CD4-positive, alpha-beta T cell (primary cell): ENCODE measurements around the gene EPHA4. TPM values are rescaled to one million over a fixed set of nuclear protein-coding genes. Genes with fewer than 3 reads are reported as not detected.
A peak's percentile ranks its signal among the peaks of the same experiment; 100 is the strongest.

Experiments used
- ATAC-seq: fragments of 200-7000 bp; cut with Tn5 transposase; one replicate; pipeline ENCODE4 v1.10.0; 2022; ENCODE audit warnings: mild to moderate bottlenecking; ENCODE audit not compliant: poor library complexity
- CTCF ChIA-PET: fragments of 350-600 bp; sonication (Branson Sonifier 250); formaldehyde crosslinking; loops from one replicate; lab custom pipeline; 2021; ENCODE audit warnings: antibody characterized with exemption, inconsistent platforms; lab: Charles Lee
- POLR2A ChIA-PET: fragments of 350-600 bp; sonication (Branson Sonifier 250); formaldehyde crosslinking; loops from one replicate; lab custom pipeline; 2021; ENCODE audit warnings: antibody characterized with exemption, inconsistent platforms; lab: Charles Lee
- DNase-seq, 14 experiments: peaks; one replicate each; pipeline ENCODE4 v3.0.0-alpha.2; 2013 to 2020; ENCODE audit warnings: mixed read lengths in 2 of 14
- H3K27ac ChIP-seq, 2 donors: one replicate each; pipeline versions ENCODE4 v1.5.1 to v1.7.0; 2013; ENCODE audit warnings: low read length in 2 of 2, low read depth in 1 of 2, mild to moderate bottlenecking in 1 of 2
- H3K27me3 ChIP-seq, 2 experiments: 1 replicate in 1 of 2; 2 replicates in 1 of 2; pipeline versions ENCODE4 v1.6.1 to v1.7.0; 2013; ENCODE audit warnings: low read length in 2 of 2, control low read depth in 1 of 2, mild to moderate bottlenecking in 1 of 2, moderate library complexity in 1 of 2; ENCODE audit not compliant: insufficient read depth in 2 of 2, control insufficient read depth in 1 of 2
- H3K36me3 ChIP-seq: one replicate; pipeline ENCODE4 v1.6.1; 2013; ENCODE audit warnings: low read length, control low read depth; ENCODE audit not compliant: insufficient read depth
- H3K4me1 ChIP-seq: one replicate; pipeline ENCODE4 v1.6.1; 2013; ENCODE audit warnings: low read length, control low read depth; ENCODE audit not compliant: insufficient read depth
- H3K4me3 ChIP-seq: one replicate; pipeline ENCODE4 v1.5.1; 2013; ENCODE audit warnings: mild to moderate bottlenecking, low read length, moderate library complexity
- H3K9me3 ChIP-seq, 2 experiments: 1 replicate in 1 of 2; 2 replicates in 1 of 2; pipeline versions ENCODE4 v1.6.1 to v1.7.0; 2013; ENCODE audit warnings: low read length in 2 of 2, mild to moderate bottlenecking in 2 of 2, control low read depth in 1 of 2, moderate library complexity in 1 of 2; ENCODE audit not compliant: control insufficient read depth in 1 of 2, insufficient read depth in 1 of 2
- H3K27ac Mint-ChIP-seq: one replicate; pipeline ENCODE4 v1.8.0; 2020; ENCODE audit warnings: mixed read lengths
- H3K27me3 Mint-ChIP-seq: one replicate; pipeline ENCODE4 v1.8.0; 2021; ENCODE audit warnings: mixed read lengths
- H3K36me3 Mint-ChIP-seq: one replicate; pipeline ENCODE4 v1.8.0; 2021; ENCODE audit warnings: low read depth, mixed read lengths
- H3K4me1 Mint-ChIP-seq: one replicate; pipeline ENCODE4 v1.8.0; 2021; ENCODE audit warnings: low read depth, mixed read lengths
- H3K4me3 Mint-ChIP-seq: one replicate; pipeline ENCODE4 v1.8.0; 2020; ENCODE audit warnings: mild to moderate bottlenecking, mixed read lengths
- H3K9me3 Mint-ChIP-seq: one replicate; pipeline ENCODE4 v1.8.0; 2020; ENCODE audit warnings: mixed read lengths
- intact Hi-C, 2 experiments: fragments of 100-400 bp; cut with DNase I in 1 of 2; cut with micrococcal nuclease in 1 of 2; formaldehyde crosslinking; loops; one replicate each; pipeline versions ENCODE4 v1.15.1 to v1.9.0; 2023 to 2025; cut with DNase I, micrococcal nuclease
- total RNA-seq, 174 experiments: library from RNA in 2 of 174; stranded (reverse) in 2 of 174; gene quantifications; one replicate each; pipeline ENCODE4 v1.2.3 and lab custom pipeline; 2021 to 2026
- TF ChIP-seq, protein P1 (sequence below): fragments of 200-600 bp; IDR thresholded peaks from one replicate; pipeline ENCODE4 v1.8.0; 2022; ENCODE audit warnings: antibody characterized with exemption, mild to moderate bottlenecking

Gene EPHA4
- total RNA-seq, 2 experiments from 2014 or later = 85.7 to 86.5 TPM

DNA sequence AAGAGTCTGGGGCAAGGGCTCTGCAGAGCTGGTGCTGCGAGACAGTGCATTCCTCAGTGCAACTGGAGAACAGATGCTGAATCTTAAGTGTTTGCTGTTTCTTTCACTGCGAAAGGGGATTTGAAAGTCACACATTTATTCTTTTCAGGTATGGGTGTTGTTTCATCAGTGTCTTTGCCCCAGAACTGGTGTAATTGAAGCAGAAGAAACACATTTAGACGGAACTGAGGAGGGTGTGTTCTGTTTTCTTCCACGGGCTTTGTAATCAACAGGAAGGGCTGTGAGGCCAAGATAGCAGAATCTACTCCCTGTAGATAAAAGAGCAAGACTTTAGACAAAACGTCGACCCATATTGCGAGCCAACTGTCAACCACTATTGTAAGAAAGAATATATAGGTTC is 151.9 kb downstream of the EPHA4 start:
- Mint-ChIP-seq H3K27ac (peak overlapping the region; percentile 83), H3K9me3 (peaks cover 3% of the 10 kb centered on the region), H3K27me3 (no peaks in the 10 kb centered on the region), H3K4me3 (peak overlapping the region; percentile 77), H3K4me1 (peaks cover 30% of the 10 kb centered on the region), H3K36me3 (peaks cover 45% of the 10 kb centered on the region)
- DNase-seq = peak in 6 of 14 experiments; percentile 2 to 48 (median 25)
- Histone ChIP-seq H3K4me1 (peaks cover 18% of the 10 kb centered on the region), H3K27ac (peak overlapping the region in 1 of 2 donors; percentile 66), H3K9me3 (peaks cover 0 to 3% of the 10 kb centered on the region in 2 experiments), H3K4me3 (peak overlapping the region; percentile 5), H3K27me3 (no peaks in the 10 kb centered on the region), H3K36me3 (peaks cover 12% of the 10 kb centered on the region)
- ChIA-PET CTCF (no interaction called here), POLR2A (interaction anchor here (0.6 kb wide), 1 partner anchor 35 kb away, joined by 3 read pairs; no protein-coding TSS in a partner anchor)
- ATAC-seq = peak; percentile 48
- intact Hi-C loops = no loop called here
- TF ChIP-seq, protein P1, sequence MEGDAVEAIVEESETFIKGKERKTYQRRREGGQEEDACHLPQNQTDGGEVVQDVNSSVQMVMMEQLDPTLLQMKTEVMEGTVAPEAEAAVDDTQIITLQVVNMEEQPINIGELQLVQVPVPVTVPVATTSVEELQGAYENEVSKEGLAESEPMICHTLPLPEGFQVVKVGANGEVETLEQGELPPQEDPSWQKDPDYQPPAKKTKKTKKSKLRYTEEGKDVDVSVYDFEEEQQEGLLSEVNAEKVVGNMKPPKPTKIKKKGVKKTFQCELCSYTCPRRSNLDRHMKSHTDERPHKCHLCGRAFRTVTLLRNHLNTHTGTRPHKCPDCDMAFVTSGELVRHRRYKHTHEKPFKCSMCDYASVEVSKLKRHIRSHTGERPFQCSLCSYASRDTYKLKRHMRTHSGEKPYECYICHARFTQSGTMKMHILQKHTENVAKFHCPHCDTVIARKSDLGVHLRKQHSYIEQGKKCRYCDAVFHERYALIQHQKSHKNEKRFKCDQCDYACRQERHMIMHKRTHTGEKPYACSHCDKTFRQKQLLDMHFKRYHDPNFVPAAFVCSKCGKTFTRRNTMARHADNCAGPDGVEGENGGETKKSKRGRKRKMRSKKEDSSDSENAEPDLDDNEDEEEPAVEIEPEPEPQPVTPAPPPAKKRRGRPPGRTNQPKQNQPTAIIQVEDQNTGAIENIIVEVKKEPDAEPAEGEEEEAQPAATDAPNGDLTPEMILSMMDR = no peak

DNA sequence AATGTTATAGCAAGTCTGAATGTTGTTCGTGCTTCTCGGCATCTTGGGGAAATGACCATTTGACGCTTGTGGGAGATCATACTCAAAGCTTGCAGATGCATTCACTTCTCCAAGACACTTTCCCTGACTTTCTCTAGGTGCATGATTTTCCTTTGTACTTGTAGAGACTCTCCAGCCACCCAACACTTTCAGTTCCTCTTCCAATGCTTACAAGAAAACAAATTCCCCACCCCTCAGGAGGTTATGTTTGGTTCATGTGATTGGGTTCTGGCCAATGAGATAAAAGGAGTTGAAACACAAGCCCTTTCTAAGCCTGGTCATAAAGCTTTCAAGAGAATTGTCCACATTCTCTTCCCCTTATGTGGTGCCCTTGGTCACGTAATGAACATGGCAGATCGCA is 156.3 kb downstream of the EPHA4 start:
- Mint-ChIP-seq H3K36me3 (peaks cover 13% of the 10 kb centered on the region), H3K27ac (no peak overlapping the region), H3K9me3 (no peaks in the 10 kb centered on the region), H3K4me3 (no peak overlapping the region), H3K4me1 (peaks cover 19% of the 10 kb centered on the region), H3K27me3 (no peaks in the 10 kb centered on the region)
- CTCF ChIA-PET = no interaction called here
- DNase-seq (no peak), ATAC-seq (no peak)
- Histone ChIP-seq H3K4me1 (peaks cover 11% of the 10 kb centered on the region), H3K4me3 (no peak overlapping the region), H3K27me3 (no peaks in the 10 kb centered on the region), H3K9me3 (peaks cover 0 to 3% of the 10 kb centered on the region in 2 experiments), H3K27ac (no peak overlapping the region), H3K36me3 (no peaks in the 10 kb centered on the region)
- POLR2A ChIA-PET = no interaction called here
- TF ChIP-seq, protein P1 = no peak
- intact Hi-C loops = no loop called here

DNA sequence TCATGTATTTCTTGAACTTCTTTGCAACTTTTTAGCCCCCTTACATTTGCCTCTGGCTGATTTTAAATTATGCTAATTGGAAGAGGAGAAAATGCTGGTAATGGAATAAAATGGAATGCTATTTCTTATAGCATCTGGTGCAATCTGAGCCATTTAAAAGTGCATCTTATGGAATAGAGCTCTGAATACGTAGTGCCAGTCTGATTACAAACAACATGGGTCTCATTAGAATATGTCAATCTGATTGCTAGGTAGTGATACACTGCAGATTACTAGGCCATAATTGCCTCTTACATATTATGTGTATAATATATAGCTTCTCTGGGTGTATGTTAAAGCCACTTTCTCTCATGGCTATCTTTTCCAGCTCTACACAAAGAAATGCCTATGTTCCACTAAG is 159.1 kb downstream of the EPHA4 start:
- no peak for DNase-seq
- ChIA-PET CTCF (interaction anchor here (1.0 kb wide), 2 partner anchors 11 to 160 kb away, joined by 3 to 4 read pairs; no protein-coding TSS in a partner anchor), POLR2A (no interaction called here)

More for the DNA sequence above, 159.1 kb downstream of the EPHA4 start:
- Mint-ChIP-seq H3K27ac (no peak overlapping the region), H3K36me3 (no peaks in the 10 kb centered on the region), H3K27me3 (no peaks in the 10 kb centered on the region), H3K4me3 (no peak overlapping the region), H3K4me1 (no peaks in the 10 kb centered on the region), H3K9me3 (no peaks in the 10 kb centered on the region)
- Histone ChIP-seq H3K9me3 (no peaks in the 10 kb centered on the region), H3K36me3 (no peaks in the 10 kb centered on the region), H3K27me3 (no peaks in the 10 kb centered on the region), H3K4me3 (no peak overlapping the region), H3K4me1 (no peaks in the 10 kb centered on the region), H3K27ac (no peak overlapping the region)
- TF ChIP-seq, protein P1 = no peak
- ATAC-seq = no peak
- intact Hi-C loops = no loop called here
